ENCODE measurements around the gene TMCC1. TPM values are rescaled to one million over a fixed set of nuclear protein-coding genes. Genes with fewer than 3 reads are reported as not detected.
"Not testable (repeated sequence)": the region's sequence is repeated elsewhere in the genome, so short reads cannot be mapped to it uniquely, and the experiment has no call there.

Gene TMCC1
- polyA plus RNA-seq, 2 of the 4 experiments (the other 2 are of a cell fraction), result 30.3 to 75.7 TPM

DNA sequence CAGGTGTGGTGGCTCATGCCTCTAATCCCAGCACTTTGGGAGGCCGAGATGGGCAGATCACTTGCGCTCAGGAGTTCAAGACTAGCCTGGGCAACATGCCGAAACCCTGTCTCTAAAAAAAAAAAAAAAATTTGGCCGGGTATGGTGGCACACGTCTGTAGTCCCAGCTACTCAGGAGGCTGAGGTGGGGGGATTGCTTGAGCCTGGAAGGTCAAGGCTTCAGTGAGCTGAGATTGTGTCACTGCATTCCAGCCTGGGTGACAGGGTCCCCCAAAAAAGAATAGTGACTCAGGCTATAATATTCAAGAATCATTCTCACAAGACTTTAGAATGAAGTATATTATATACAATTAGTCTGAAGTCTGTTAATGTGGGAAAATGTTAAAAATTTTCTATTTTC, 216.5 kb downstream of the TMCC1 start:
- POLR2A ChIA-PET, result no interaction called here
- Histone ChIP-seq H3K4me1 (peaks cover 34% of the 10 kb centered on the region), H3K4me3 (no peak overlapping the region), H3K4me2 (no peak overlapping the region), H3K27ac (no peak overlapping the region), H3K9me3 (no peaks in the 10 kb centered on the region)
- no peak for TF ChIP-seq JUN (IDR thresholded peaks at IDR 0.05)
- no peak for TF ChIP-seq HOXB5 (CRISPR knock-in tag; IDR thresholded peaks at IDR 0.05)
- no peak for TF ChIP-seq ZFP36 (IDR thresholded peaks at IDR 0.05; ENCODE audit: borderline replicate concordance, partially characterized antibody)
- no peak for TF ChIP-seq MAFK (IDR thresholded peaks at IDR 0.05; ENCODE audit: partially characterized antibody)
- TF ChIP-seq, protein P1, sequence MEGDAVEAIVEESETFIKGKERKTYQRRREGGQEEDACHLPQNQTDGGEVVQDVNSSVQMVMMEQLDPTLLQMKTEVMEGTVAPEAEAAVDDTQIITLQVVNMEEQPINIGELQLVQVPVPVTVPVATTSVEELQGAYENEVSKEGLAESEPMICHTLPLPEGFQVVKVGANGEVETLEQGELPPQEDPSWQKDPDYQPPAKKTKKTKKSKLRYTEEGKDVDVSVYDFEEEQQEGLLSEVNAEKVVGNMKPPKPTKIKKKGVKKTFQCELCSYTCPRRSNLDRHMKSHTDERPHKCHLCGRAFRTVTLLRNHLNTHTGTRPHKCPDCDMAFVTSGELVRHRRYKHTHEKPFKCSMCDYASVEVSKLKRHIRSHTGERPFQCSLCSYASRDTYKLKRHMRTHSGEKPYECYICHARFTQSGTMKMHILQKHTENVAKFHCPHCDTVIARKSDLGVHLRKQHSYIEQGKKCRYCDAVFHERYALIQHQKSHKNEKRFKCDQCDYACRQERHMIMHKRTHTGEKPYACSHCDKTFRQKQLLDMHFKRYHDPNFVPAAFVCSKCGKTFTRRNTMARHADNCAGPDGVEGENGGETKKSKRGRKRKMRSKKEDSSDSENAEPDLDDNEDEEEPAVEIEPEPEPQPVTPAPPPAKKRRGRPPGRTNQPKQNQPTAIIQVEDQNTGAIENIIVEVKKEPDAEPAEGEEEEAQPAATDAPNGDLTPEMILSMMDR (IDR thresholded peaks at IDR 0.05), result no peak
- TF ChIP-seq, protein P2, sequence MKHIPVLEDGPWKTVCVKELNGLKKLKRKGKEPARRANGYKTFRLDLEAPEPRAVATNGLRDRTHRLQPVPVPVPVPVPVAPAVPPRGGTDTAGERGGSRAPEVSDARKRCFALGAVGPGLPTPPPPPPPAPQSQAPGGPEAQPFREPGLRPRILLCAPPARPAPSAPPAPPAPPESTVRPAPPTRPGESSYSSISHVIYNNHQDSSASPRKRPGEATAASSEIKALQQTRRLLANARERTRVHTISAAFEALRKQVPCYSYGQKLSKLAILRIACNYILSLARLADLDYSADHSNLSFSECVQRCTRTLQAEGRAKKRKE (CRISPR knock-in tag; IDR thresholded peaks at IDR 0.05; ENCODE audit: low read depth), result no peak
- TF ChIP-seq CHD2 (IDR thresholded peaks at IDR 0.05; ENCODE audit: low read length, partially characterized antibody), result no peak
- no peak for TF ChIP-seq POLR2A (IDR thresholded peaks at IDR 0.05; ENCODE audit: low read length)
- TF ChIP-seq HOXA7 (CRISPR knock-in tag; IDR thresholded peaks at IDR 0.05), result no peak
- TF ChIP-seq FOSL2 (IDR thresholded peaks at IDR 0.05), result no peak
- TF ChIP-seq FOSL2 (CRISPR knock-in tag; IDR thresholded peaks at IDR 0.05), result no peak
- no peak for TF ChIP-seq CBX8 (IDR thresholded peaks at IDR 0.05)
- TF ChIP-seq, protein P3, sequence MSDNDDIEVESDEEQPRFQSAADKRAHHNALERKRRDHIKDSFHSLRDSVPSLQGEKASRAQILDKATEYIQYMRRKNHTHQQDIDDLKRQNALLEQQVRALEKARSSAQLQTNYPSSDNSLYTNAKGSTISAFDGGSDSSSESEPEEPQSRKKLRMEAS (IDR thresholded peaks at IDR 0.05), result no peak
- TF ChIP-seq FOSB (CRISPR knock-in tag; IDR thresholded peaks at IDR 0.05), result no peak
- TF ChIP-seq RAD21 (conservative IDR thresholded peaks at IDR 0.05 in 1 of 2, IDR thresholded peaks at IDR 0.05 in 1 of 2), result no peak
- no peak for TF ChIP-seq POLR2AphosphoS2 (conservative IDR thresholded peaks at IDR 0.05; ENCODE audit: low read length)
- TF ChIP-seq CBX2 (IDR thresholded peaks at IDR 0.05; ENCODE audit: borderline replicate concordance, low read depth), result no peak
- TF ChIP-seq, protein P4, sequence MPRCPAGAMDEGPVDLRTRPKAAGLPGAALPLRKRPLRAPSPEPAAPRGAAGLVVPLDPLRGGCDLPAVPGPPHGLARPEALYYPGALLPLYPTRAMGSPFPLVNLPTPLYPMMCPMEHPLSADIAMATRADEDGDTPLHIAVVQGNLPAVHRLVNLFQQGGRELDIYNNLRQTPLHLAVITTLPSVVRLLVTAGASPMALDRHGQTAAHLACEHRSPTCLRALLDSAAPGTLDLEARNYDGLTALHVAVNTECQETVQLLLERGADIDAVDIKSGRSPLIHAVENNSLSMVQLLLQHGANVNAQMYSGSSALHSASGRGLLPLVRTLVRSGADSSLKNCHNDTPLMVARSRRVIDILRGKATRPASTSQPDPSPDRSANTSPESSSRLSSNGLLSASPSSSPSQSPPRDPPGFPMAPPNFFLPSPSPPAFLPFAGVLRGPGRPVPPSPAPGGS (IDR thresholded peaks at IDR 0.05), result no peak
- DNase-seq (ENCODE audit: low read depth in 1 of 2, low spot score in 1 of 2) (no peak), ATAC-seq (no peak), FAIRE-seq (no peak)
- CTCF ChIA-PET, result interaction anchor here (1.1 kb wide), 1 partner anchor 149 kb away, joined by 3 read pairs; no protein-coding TSS in a partner anchor
- 87% methylated on average over 5 of the region's 5 CpGs for WGBS (ENCODE audit: missing lambda C conversion rate)

DNA sequence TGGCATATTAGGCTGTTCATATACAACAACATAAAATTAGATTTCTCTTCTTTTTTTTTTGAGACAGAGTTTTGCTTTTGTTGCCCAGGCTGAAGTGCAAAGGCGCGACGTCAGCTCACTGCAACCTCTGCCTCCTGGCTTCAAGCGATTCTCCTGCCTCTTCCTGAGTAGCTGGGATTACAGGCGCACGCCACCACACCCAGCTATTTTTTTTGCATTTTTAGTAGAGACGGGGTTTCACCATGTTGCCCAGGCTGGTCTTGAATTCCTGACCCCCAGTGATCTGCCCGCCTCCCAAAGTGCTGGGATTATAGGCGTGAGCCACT, 218.8 kb downstream of the TMCC1 start:
- POLR2A ChIA-PET; H3K4me3 ChIP-seq; FAIRE-seq; DNase-seq (ENCODE audit: low read depth in 1 of 2, low spot score in 1 of 2); H3K9me3 ChIP-seq: not testable (repeated sequence)
- Histone ChIP-seq H3K4me1 (peaks cover 39% of the 10 kb centered on the region), H3K27ac (peak overlapping the region in 1 of 2 experiments; percentile 61; a peak in 3 of 6 replicates), H3K4me2 (peak overlapping the region; percentile 67)
- WGBS (ENCODE audit: missing lambda C conversion rate), result 86% methylated on average over 9 of the region's 9 CpGs
- CTCF ChIA-PET, result interaction anchor here (0.6 to 1.2 kb wide), 3 partner anchors 9 to 154 kb away, joined by 3 to 5 read pairs (median 3); no protein-coding TSS in a partner anchor
- peak in 1 of 2 experiments; percentile 20; a peak in 1 of 6 replicates for ATAC-seq

DNA sequence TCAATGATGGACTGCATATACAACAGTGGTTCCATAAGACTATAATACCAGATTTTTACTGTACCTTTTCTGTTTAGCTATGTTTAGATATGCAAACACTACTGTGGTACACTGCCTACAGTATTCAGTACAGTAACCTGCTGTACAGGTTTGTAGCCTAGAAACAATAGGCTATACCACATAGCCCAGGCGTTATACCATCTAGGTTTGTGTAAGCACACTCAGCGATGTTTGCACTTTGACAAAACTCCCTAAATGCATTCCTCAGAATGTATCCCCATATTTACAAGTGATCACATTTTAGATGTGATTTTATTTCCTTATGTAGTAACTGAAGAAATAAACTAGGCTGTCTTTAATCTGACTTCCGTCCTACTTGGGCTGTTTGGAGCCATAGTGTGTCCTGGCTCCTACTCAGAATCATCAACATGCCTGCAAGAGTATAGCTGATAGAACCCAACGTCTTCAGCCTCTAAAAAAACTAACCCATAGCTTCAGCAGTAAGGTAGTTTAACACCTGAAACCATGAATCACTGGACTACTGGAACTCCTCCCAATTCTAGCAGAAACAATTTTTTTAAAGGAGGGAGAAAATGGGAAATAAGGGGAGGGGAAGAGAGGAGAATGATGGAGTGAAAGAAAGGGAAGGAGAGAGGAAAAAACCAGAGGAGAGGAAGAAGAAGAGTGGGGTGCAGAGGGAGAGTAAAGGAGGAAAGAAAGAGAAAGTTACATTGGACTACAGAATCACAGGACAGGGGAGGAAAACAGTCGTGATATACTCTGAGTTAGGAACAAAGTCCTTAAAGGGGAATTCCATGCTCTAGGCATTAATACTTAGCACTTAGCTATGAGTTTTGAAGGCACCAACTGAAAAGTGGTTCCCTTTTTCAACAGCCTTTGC, 219.4 kb downstream of the TMCC1 start:
- Histone ChIP-seq H3K4me3 (no peak overlapping the region), H3K4me1 (peaks cover 39% of the 10 kb centered on the region), H3K4me2 (peak overlapping the region; percentile 67), H3K9me3 (no peaks in the 10 kb centered on the region), H3K27ac (peak overlapping the region; percentile 38 to 61; a peak in 5 of 6 replicates)
- ATAC-seq (peak in 1 of 2 experiments; percentile 56; a peak in 3 of 6 replicates), DNase-seq (ENCODE audit: low read depth in 1 of 2, low spot score in 1 of 2) (no peak), FAIRE-seq (no peak)
- WGBS (ENCODE audit: missing lambda C conversion rate), result 44% methylated on average over 5 of the region's 5 CpGs
- ChIA-PET CTCF (interaction anchor here (0.6 to 1.2 kb wide), 5 partner anchors 8 to 155 kb away, joined by 3 to 5 read pairs (median 3); no protein-coding TSS in a partner anchor), POLR2A (no interaction called here)
- TF ChIP-seq PHF8 (IDR thresholded peaks at IDR 0.05; ENCODE audit: borderline replicate concordance, low read depth), result no peak
- no peak for TF ChIP-seq NPAS2 (CRISPR knock-in tag; IDR thresholded peaks at IDR 0.05; ENCODE audit: borderline replicate concordance)
- no peak for TF ChIP-seq RARB (CRISPR knock-in tag; IDR thresholded peaks at IDR 0.05)
- TF ChIP-seq, protein P3 (IDR thresholded peaks at IDR 0.05), result no peak
- TF ChIP-seq KDM1A (IDR thresholded peaks at IDR 0.05; ENCODE audit: low read depth), result no peak
- no peak for TF ChIP-seq CEBPB (IDR thresholded peaks at IDR 0.05)
- no peak for TF ChIP-seq EP300 (IDR thresholded peaks at IDR 0.05)
- TF ChIP-seq, protein P5, sequence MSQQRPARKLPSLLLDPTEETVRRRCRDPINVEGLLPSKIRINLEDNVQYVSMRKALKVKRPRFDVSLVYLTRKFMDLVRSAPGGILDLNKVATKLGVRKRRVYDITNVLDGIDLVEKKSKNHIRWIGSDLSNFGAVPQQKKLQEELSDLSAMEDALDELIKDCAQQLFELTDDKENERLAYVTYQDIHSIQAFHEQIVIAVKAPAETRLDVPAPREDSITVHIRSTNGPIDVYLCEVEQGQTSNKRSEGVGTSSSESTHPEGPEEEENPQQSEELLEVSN (IDR thresholded peaks at IDR 0.05; ENCODE audit: borderline replicate concordance, low read depth), result no peak
- TF ChIP-seq, protein P2 (CRISPR knock-in tag; IDR thresholded peaks at IDR 0.05; ENCODE audit: low read depth), result no peak
- TF ChIP-seq HEYL (CRISPR knock-in tag; IDR thresholded peaks at IDR 0.05), result no peak
- TF ChIP-seq MAZ (IDR thresholded peaks at IDR 0.05; ENCODE audit: borderline replicate concordance, low read depth, low read length), result no peak
- TF ChIP-seq SMC3 (IDR thresholded peaks at IDR 0.05), result no peak

Measured in A549 (cell line).